K562 (cell line): ENCODE data around the gene EIF2AK2. TPM values are rescaled to one million over a fixed set of nuclear protein-coding genes. Genes with fewer than 3 reads are reported as not detected.

ENCODE experiments used
- ATAC-seq: fragments of 200-7000 bp; cut with Tn5 transposase; 3 replicates; pipeline ENCODE4 v1.9.1; 2020; ENCODE audit warnings: moderate library complexity
- BruUV-seq: library from RNA; stranded (reverse); fragments of 400-500 nt; replicated peaks from 2 replicates; lab custom pipeline; 2021; lab: Mats Ljungman, UMichigan
- CTCF ChIA-PET: fragments of 300-600 bp; formaldehyde crosslinking; extraction: SDS; loops from one replicate; lab custom pipeline; 2021; ENCODE audit warnings: low intra/inter-chr PET ratio; lab: Yijun Ruan, JAX
- POLR2A ChIA-PET: fragments of 300-600, 350-650 bp; sonication (Branson Sonifier 250); formaldehyde crosslinking; extraction: SDS; loops from one replicate; lab custom pipeline; 2021; ENCODE audit warnings: antibody characterized with exemption, inconsistent platforms; lab: Yijun Ruan, JAX
- DNase-seq, 4 experiments: peaks; one replicate each; pipeline versions ENCODE4 v3.0.0 to v3.0.0-alpha.2; 2011 to 2018; ENCODE audit warnings: low spot score in 3 of 4, mixed read lengths in 3 of 4; ENCODE audit errors: extremely low read depth in 1 of 4
- FAIRE-seq: peaks from 2 replicates; lab custom pipeline; 2011; peaks lifted over from hg19 to GRCh38; lab: Jason Lieb, UNC
- H2AFZ ChIP-seq: 2 replicates; pipeline ENCODE4 v1.6.0; 2011; ENCODE audit warnings: low read depth, low read length, control low read depth, inconsistent platforms
- H3K27ac ChIP-seq: fragments of 200-600 bp; 3 replicates; pipeline ENCODE4 v1.8.0; 2011; ENCODE audit warnings: low read depth, mild to moderate bottlenecking, control low read depth, inconsistent platforms, low read length, moderate library complexity, mixed read lengths; ENCODE audit errors: extremely low read depth
- H3K27me3 ChIP-seq, 2 experiments: fragments of 300-600 bp in 1 of 2; 2 replicates in 1 of 2; 3 replicates in 1 of 2; pipeline versions ENCODE4 v1.6.0 to v1.8.0; 2011; ENCODE audit warnings: inconsistent platforms in 2 of 2, low read length in 2 of 2, mild to moderate bottlenecking in 1 of 2, mixed read lengths in 1 of 2, moderate library complexity in 1 of 2; ENCODE audit not compliant: control insufficient read depth in 2 of 2, insufficient read depth in 2 of 2
- H3K36me3 ChIP-seq: fragments of 300-600 bp; 3 replicates; pipeline ENCODE4 v1.8.0; 2011; ENCODE audit warnings: mild to moderate bottlenecking, low read length, inconsistent platforms; ENCODE audit not compliant: control insufficient read depth, insufficient read depth
- H3K4me1 ChIP-seq, 2 experiments: fragments of 200-600 bp in 1 of 2; replicated peaks in 1 of 2; 2 replicates in 1 of 2; 3 replicates in 1 of 2; pipeline versions ENCODE4 v1.5.1 to v1.8.0; 2011; ENCODE audit warnings: inconsistent platforms in 2 of 2, low read length in 2 of 2, mild to moderate bottlenecking in 1 of 2, mixed read lengths in 1 of 2, moderate library complexity in 1 of 2; ENCODE audit not compliant: control insufficient read depth in 2 of 2, insufficient read depth in 2 of 2
- H3K4me2 ChIP-seq: 2 replicates; pipeline ENCODE4 v1.6.1; 2011; ENCODE audit warnings: low read length, control low read depth, inconsistent platforms, mixed read lengths; ENCODE audit not compliant: insufficient read depth
- H3K4me3 ChIP-seq: fragments of 200-600 bp; sonication (generic), shearing (Covaris generic); 2 replicates; pipeline ENCODE4 v1.5.1; 2016; ENCODE audit warnings: control low read depth, inconsistent platforms
- H3K79me2 ChIP-seq: fragments of 200-600 bp; 3 replicates; pipeline ENCODE4 v1.8.0; 2011; ENCODE audit warnings: low read length, inconsistent platforms; ENCODE audit not compliant: control insufficient read depth, insufficient read depth
- H3K9ac ChIP-seq, 2 experiments: 2 replicates each; pipeline versions ENCODE4 v1.6.0 to v1.6.1; 2011; ENCODE audit warnings: low read depth in 2 of 2, low read length in 2 of 2, control low read depth in 1 of 2, inconsistent platforms in 1 of 2, mild to moderate bottlenecking in 1 of 2, mixed read lengths in 1 of 2; ENCODE audit not compliant: insufficient read depth in 1 of 2
- H3K9me1 ChIP-seq: one replicate; pipeline ENCODE4 v1.6.0; 2011; ENCODE audit warnings: inconsistent platforms, mild to moderate bottlenecking, low read length, moderate library complexity; ENCODE audit not compliant: control insufficient read depth, insufficient read depth
- H3K9me3 ChIP-seq: replicated peaks from 2 replicates; pipeline ENCODE4 v1.5.1; 2011; ENCODE audit warnings: low read depth, low read length, inconsistent platforms; ENCODE audit not compliant: control insufficient read depth, insufficient read depth
- H4K20me1 ChIP-seq: replicated peaks from 2 replicates; pipeline ENCODE4 v1.6.1; 2011; ENCODE audit warnings: low read length, inconsistent platforms, mixed read lengths; ENCODE audit not compliant: control insufficient read depth, insufficient read depth
- ARID1B ChIP-seq: fragments of 450-650 bp; IDR thresholded peaks from 2 replicates; pipeline ENCODE4 v1.6.1; 2016; ENCODE audit warnings: antibody characterized with exemption, mild to moderate bottlenecking, inconsistent platforms
- ATF1 ChIP-seq, 2 experiments: fragments of 450-650 bp in 1 of 2; IDR thresholded peaks; 2 replicates each; pipeline ENCODE4 v1.6.1; 2016; ENCODE audit warnings: missing compliant biosample characterization in 1 of 2, missing genetic modification characterization in 1 of 2
- BACH1 ChIP-seq: fragments of 200-800 bp; sonication (Bioruptor generic); IDR thresholded peaks from 2 replicates; pipeline ENCODE4 v1.6.1; 2016; ENCODE audit warnings: missing genetic modification characterization, missing compliant biosample characterization
- BDP1 ChIP-seq: IDR thresholded peaks from 3 replicates; pipeline ENCODE4 v1.6.1; 2011; ENCODE audit not compliant: insufficient read length, insufficient read depth
- DPF2 ChIP-seq: fragments of 450-650 bp; IDR thresholded peaks from 2 replicates; pipeline ENCODE4 v1.6.1; 2016
- FOXP1 ChIP-seq: sonication (generic); formaldehyde crosslinking; IDR thresholded peaks from 2 replicates; pipeline ENCODE4 v1.8.0; 2022; ENCODE audit warnings: mild to moderate bottlenecking, missing genetic modification reagents
- KAT7 ChIP-seq: sonication (generic); formaldehyde crosslinking; IDR thresholded peaks from 2 replicates; pipeline ENCODE4 v1.8.0; 2022; ENCODE audit warnings: missing genetic modification reagents, mild to moderate bottlenecking, borderline replicate concordance
- KLF10 ChIP-seq: fragments of 250-450 bp; sonication (Bioruptor Pico); IDR thresholded peaks from 2 replicates; pipeline ENCODE4 v1.6.1; 2021; ENCODE audit warnings: matching md5 sums
- MAFG ChIP-seq: fragments of 450-650 bp; conservative IDR thresholded peaks from 2 replicates; pipeline ENCODE4 v1.6.1; 2016; ENCODE audit warnings: missing genetic modification characterization, missing compliant biosample characterization
- MEIS2 ChIP-seq: fragments of 450-650 bp; IDR thresholded peaks from 2 replicates; pipeline ENCODE4 v1.6.1; 2014; ENCODE audit warnings: mild to moderate bottlenecking; ENCODE audit not compliant: partially characterized antibody
- RBM34 ChIP-seq: fragments of 200-400 bp; formaldehyde crosslinking; IDR thresholded peaks from 2 replicates; pipeline ENCODE4 v1.6.1; 2018; ENCODE audit warnings: low read length, borderline replicate concordance; ENCODE audit not compliant: insufficient read depth
- TAL1 ChIP-seq: fragments of 450-650 bp; IDR thresholded peaks from 2 replicates; pipeline ENCODE4 v1.6.1; 2016; ENCODE audit warnings: mild to moderate bottlenecking
- YBX1 ChIP-seq: fragments of 450-650 bp; IDR thresholded peaks from 2 replicates; pipeline ENCODE4 v1.7.1; 2016; ENCODE audit warnings: mild to moderate bottlenecking
- ZNF165 ChIP-seq: fragments of 250-450 bp; sonication (Bioruptor Pico); IDR thresholded peaks from 2 replicates; pipeline ENCODE4 v1.4.0; 2020; ENCODE audit warnings: borderline replicate concordance
- ZNF316 ChIP-seq: fragments of 450-650 bp; IDR thresholded peaks from 2 replicates; pipeline ENCODE4 v1.6.1; 2016
- ZNF431 ChIP-seq: sonication (generic); formaldehyde crosslinking; IDR thresholded peaks from 2 replicates; pipeline ENCODE4 v1.8.0; 2022; ENCODE audit warnings: mild to moderate bottlenecking, missing genetic modification reagents
- ZNF696 ChIP-seq: fragments of 250-450 bp; sonication (Bioruptor Pico); conservative IDR thresholded peaks from 2 replicates; pipeline ENCODE4 v1.4.0; 2020; ENCODE audit warnings: mild to moderate bottlenecking, moderate library complexity
- WGBS: fragments of 100-300 bp; shearing (Covaris generic); methylation state at CpG from one replicate; pipeline ENCODE4 v1.1.6; 2016; ENCODE audit warnings: low coverage, mixed read lengths; ENCODE audit not compliant: insufficient coverage; ENCODE audit errors: missing lambda C conversion rate; 5-methylcytosine and 5-hydroxymethylcytosine counted together
- in situ Hi-C: fragments of 300-500 bp; cut with MboI; formaldehyde crosslinking; loops from 4 replicates; pipeline ENCODE4 v1.15.0; 2018; ENCODE audit warnings: inconsistent platforms, mixed read lengths
- intact Hi-C: fragments of 100-400 bp; cut with micrococcal nuclease; formaldehyde crosslinking; loops from 2 replicates; pipeline ENCODE4 v1.14.2; 2022
- polyA plus RNA-seq, 8 experiments: library from polyadenylated mRNA; depleted of rRNA in 4 of 8; stranded (reverse) in 5 of 8; unstranded in 3 of 8; fragments of >200 nt; fragmentation: Nextera tagmentation in 2 of 8; fragmentation: Illumina TruSeq in 1 of 8; extraction: Ambion mirVana in 2 of 8; extraction: Trizol in 1 of 8; gene quantifications; 2 replicates each; pipeline versions ENCODE4 v1.2.1 to v1.2.3, GENCODE V29; 2011 to 2014; ENCODE audit warnings: inconsistent platforms in 1 of 8, missing spikeins in 1 of 8
- total RNA-seq, 7 experiments: library from RNA; depleted of rRNA in 6 of 7; stranded (reverse); fragments of >200 nt in 6 of 7; fragmentation: Illumina TruSeq in 2 of 7; extraction: Trizol in 2 of 7; gene quantifications; 2 replicates each; pipeline versions ENCODE4 v1.2.1 to v1.2.3, GENCODE V29; 2011 to 2021; ENCODE audit warnings: low replicate concordance in 1 of 7
- TF ChIP-seq, protein P1 (sequence below): sonication (generic); formaldehyde crosslinking; IDR thresholded peaks from 2 replicates; pipeline ENCODE4 v1.8.0; 2022; ENCODE audit warnings: mild to moderate bottlenecking, missing genetic modification reagents
- TF ChIP-seq, protein P2 (sequence below): fragments of 250-450 bp; sonication (Bioruptor Pico); IDR thresholded peaks from 2 replicates; pipeline ENCODE4 v1.4.0; 2020; ENCODE audit warnings: mild to moderate bottlenecking, moderate library complexity

The EIF2AK2 gene
- total and polyA plus RNA-seq, 9 of the 15 experiments (the other 6 are each of a cell fraction or from before 2014, with no cell fraction given): 3.8 to 19.5 (median 13.3) TPM

DNA sequence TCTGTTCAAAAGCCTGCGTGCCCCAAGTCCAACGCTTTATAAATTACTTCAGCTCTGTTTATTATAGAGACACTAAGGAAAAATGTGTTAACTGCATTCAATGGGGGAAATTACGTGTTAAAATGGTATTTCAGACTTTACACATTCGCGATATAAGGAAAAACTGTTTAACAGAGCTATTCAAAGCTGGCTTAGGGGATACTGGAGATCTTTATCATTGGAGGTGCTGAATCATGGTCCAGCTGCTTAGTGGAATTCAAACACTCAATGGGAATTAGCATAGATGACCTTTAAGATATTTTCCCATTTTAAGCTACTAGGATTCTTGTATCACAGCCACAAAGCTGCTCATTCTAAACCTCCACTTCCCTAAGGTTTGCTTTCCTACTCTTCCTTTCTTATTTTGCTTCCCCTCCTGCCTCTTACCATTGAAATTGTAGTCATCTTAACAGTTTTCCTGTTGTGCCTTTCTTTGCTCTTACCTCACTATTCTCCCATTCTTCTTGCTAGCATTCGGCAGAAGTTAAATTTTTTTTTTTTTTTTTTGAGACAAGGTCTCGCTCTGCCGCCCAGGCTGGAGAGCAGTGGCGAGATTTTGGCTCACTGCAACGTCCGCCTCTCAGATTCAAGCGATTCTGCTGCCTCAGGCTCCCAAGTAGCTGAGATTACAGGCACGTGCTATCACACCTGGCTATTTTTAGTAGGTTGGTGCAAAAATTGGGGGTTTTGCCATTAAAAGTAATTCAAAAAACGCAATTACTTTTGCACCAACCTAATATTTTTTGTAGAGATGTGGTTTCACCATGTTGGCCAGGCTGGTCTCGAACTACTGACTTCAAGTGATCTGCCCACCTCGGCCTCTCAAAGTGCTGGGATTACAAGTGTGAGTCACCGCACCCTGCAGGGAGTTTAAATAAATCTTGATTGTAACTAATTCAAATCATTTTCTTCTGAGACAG lies 25.2 kb upstream of the EIF2AK2 start (continued):
- TF ChIP-seq MAFG (tag) (peak; percentile 67), ARID1B (peak; percentile 26; the same call in 1 of the 2 replicates), ZNF696 (CRISPR knock-in tag) (no peak), ZNF165 (no peak), ZNF316 (peak; percentile 35; the same call in 1 of the 2 replicates), ZNF431 (no peak)
- TF ChIP-seq, protein P1, sequence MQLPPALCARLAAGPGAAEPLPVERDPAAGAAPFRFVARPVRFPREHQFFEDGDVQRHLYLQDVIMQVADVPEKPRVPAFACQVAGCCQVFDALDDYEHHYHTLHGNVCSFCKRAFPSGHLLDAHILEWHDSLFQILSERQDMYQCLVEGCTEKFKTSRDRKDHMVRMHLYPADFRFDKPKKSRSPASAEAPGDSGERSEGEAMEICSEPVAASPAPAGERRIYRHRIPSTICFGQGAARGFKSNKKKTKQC (CRISPR knock-in tag): no peak

DNA sequence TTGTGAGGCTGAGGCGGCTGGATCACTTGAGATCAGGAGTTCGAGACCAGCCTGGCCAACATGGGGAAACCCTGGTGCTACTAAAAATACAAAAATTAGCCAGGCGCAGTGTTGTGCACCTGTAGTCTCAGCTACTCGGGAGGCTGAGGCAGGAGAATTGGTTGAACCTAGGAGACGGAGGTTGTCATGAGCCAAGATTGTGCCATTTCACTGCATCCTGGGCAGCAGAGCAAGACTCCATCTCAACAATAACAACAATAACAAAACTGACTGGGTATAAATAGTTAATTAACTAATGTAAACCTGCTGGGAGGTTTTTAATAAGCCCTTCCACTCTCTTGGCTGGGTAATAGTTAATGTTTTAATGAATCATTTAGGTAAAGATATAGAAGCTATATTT lies 23.9 kb upstream of the EIF2AK2 start:
- Histone ChIP-seq H3K27ac (no peak overlapping the region), H3K27me3 (peaks cover 4 to 5% of the 10 kb centered on the region in 2 experiments; a peak in 4 of 5 replicates), H3K4me1 (peaks cover 5 to 11% of the 10 kb centered on the region in 2 experiments; a peak in 3 of 5 replicates), H3K9ac (no peak overlapping the region), H3K4me3 (no peak overlapping the region), H3K36me3 (no peaks in the 10 kb centered on the region), H3K4me2 (no peak overlapping the region), H3K79me2 (no peaks in the 10 kb centered on the region), H2AFZ (no peak overlapping the region), H3K9me3 (no peaks in the 10 kb centered on the region), H3K9me1 (no peaks in the 10 kb centered on the region), H4K20me1 (no peaks in the 10 kb centered on the region)
- 44% methylated on average over 5 of the region's 5 CpGs for WGBS
- FAIRE-seq: no peak
- no TSS peak for BruUV-seq
- no peak for ATAC-seq
- ChIA-PET POLR2A (interaction anchor here (1.4 kb wide), 1 partner anchor 11 kb away, joined by 3 read pairs; no protein-coding TSS in a partner anchor), CTCF (no interaction called here)
- in situ Hi-C loops: no loop called here
- no peak for DNase-seq
- intact Hi-C loops: no loop called here
- TF ChIP-seq BACH1 (tag): no peak
- TF ChIP-seq BDP1: no peak
- TF ChIP-seq FOXP1 (CRISPR knock-in tag): no peak
- TF ChIP-seq ATF1 (CRISPR knock-in tag; IDR thresholded peaks at IDR 0.05): no peak
- TF ChIP-seq ATF1 (tag; IDR thresholded peaks at IDR 0.05): no peak
- TF ChIP-seq YBX1: no peak
- no peak for TF ChIP-seq RBM34
- TF ChIP-seq KLF10 (CRISPR knock-in tag): no peak
- TF ChIP-seq TAL1: no peak
- no peak for TF ChIP-seq DPF2
- TF ChIP-seq, protein P2, sequence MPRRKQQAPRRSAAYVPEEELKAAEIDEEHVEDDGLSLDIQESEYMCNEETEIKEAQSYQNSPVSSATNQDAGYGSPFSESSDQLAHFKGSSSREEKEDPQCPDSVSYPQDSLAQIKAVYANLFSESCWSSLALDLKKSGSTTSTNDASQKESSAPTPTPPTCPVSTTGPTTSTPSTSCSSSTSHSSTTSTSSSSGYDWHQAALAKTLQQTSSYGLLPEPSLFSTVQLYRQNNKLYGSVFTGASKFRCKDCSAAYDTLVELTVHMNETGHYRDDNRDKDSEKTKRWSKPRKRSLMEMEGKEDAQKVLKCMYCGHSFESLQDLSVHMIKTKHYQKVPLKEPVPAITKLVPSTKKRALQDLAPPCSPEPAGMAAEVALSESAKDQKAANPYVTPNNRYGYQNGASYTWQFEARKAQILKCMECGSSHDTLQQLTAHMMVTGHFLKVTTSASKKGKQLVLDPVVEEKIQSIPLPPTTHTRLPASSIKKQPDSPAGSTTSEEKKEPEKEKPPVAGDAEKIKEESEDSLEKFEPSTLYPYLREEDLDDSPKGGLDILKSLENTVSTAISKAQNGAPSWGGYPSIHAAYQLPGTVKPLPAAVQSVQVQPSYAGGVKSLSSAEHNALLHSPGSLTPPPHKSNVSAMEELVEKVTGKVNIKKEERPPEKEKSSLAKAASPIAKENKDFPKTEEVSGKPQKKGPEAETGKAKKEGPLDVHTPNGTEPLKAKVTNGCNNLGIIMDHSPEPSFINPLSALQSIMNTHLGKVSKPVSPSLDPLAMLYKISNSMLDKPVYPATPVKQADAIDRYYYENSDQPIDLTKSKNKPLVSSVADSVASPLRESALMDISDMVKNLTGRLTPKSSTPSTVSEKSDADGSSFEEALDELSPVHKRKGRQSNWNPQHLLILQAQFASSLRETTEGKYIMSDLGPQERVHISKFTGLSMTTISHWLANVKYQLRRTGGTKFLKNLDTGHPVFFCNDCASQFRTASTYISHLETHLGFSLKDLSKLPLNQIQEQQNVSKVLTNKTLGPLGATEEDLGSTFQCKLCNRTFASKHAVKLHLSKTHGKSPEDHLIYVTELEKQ: no peak
- no peak for TF ChIP-seq MEIS2
- TF ChIP-seq KAT7 (CRISPR knock-in tag): no peak
